ENCODE measurements around the gene ZSCAN5A.
"Not testable (repeated sequence)": the region's sequence is repeated elsewhere in the genome, so short reads cannot be mapped to it uniquely, and the experiment has no call there.

Gene ZSCAN5A, protein sequence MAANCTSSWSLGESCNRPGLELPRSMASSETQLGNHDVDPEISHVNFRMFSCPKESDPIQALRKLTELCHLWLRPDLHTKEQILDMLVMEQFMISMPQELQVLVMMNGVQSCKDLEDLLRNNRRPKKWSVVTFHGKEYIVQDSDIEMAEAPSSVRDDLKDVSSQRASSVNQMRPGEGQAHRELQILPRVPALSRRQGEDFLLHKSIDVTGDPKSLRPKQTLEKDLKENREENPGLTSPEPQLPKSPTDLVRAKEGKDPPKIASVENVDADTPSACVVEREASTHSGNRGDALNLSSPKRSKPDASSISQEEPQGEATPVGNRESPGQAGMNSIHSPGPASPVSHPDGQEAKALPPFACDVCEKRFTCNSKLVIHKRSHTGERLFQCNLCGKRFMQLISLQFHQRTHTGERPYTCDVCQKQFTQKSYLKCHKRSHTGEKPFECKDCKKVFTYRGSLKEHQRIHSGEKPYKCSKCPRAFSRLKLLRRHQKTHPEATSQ

DNA sequence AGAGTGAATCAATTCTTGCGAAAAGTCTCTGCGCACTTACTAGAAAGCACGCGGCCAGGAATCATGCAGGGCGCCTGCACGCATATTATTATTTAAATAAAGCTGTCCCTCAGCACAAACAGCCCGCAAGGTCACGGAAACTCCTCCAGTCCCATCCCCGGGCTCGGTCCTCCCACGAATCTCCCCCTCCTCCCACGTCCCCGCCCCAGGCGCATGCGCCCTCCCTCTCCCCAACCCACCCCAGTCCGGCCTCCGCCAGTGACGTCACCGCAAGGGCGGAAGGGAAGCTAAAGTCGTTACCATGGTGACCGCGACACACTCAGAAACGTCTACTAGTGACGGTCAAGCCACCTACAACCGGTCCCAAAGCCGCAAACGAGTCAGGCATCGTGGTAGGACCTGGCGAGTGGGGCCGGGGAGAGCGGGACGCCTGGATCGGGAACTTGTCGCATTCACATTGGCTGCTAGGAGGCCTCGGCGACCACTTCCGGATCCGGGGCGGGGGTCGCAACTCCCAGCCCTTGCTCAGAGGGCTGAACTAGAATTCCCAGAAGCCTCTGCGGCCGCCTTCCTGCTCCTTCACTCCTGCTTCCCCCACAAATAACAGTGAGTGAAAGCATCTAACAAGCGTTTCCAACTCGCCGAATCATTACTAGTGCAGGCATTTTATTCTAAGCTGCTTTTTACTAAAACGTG, at the start of gene ZSCAN5A:
Gene ZSCAN5A (minus strand): TSS at position 459 of the 696 bp plus-strand sequence. CDS start 89,793 bp downstream, outside the sequence.
- DNase-seq: peak; percentile 90

DNA sequence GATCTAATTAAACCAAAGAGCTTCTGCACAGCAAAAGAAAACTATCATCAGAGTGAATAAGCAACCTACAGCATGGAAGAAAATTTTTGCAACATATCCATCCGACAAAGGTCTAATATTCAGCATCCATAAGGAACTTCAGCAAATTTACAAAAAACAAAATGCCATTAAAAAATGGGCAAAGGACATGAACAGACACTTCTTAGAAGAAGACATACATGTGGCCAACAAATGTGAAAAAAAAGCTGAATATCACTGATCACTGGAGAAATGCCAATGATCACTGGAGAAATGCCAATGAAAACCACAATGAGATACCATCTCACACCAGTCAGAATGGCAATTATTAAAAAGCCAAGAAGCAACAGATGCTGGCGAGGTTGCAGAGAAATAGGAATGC, 46.2 kb upstream of the ZSCAN5A start:
- DNase-seq: no peak

DNA sequence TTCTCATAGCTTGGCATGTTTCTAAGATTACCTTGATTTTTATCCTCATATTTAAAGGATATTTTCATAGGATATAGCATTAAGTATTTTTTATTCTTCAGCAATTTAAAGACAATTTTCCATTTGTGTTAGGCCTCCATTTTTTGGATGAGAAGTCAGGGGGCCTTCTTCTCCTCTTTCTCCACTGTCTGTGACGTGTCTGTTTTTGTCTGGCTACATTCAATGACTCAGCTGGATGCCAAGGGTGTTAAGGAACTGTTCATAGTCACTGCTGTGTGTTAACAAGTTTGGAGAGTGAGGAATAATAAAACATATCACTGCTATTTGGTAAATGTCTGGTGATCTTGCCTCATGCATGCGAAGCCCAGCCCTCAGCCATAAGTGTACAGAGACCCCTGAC, 42.3 kb upstream of the ZSCAN5A start:
- no peak for DNase-seq

DNA sequence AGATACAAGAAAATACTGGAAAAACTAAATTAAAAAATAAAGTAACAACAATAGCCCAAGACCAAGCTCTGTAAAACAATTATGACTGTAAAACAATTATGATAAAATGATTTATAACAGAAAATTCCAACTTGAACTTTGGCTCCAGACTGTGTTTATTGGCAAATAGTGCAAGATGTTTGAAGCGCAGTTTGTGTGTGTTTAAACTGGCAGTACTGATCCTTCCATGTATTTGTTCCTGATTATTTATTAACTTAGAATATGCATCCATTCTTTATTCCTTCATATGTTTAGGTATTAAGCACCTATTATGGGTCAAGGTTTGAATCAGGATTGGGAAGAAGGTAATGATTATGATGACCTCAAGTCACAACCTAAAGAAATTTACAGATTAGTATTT, 40.9 kb upstream of the ZSCAN5A start:
- no peak for DNase-seq

DNA sequence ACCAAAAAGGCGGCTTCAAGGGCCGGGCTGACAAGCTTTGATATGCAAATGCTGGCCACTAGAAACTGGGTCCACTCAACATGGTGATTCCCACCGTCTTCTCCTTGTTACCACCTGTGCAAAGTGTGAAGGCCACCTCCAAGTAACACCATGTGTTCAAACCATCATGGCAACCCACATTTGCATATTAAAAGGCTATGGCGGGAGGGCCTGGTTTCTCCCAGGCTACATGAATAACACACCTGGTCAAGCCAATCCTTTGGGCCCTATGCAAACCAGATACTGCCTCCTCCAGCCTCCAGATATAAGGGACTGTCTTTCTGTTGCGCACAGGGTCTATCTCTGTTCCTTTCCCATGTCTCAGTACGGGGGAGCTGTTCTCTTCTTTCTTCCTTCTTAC, 36.6 kb upstream of the ZSCAN5A start:
- no peak for DNase-seq

DNA sequence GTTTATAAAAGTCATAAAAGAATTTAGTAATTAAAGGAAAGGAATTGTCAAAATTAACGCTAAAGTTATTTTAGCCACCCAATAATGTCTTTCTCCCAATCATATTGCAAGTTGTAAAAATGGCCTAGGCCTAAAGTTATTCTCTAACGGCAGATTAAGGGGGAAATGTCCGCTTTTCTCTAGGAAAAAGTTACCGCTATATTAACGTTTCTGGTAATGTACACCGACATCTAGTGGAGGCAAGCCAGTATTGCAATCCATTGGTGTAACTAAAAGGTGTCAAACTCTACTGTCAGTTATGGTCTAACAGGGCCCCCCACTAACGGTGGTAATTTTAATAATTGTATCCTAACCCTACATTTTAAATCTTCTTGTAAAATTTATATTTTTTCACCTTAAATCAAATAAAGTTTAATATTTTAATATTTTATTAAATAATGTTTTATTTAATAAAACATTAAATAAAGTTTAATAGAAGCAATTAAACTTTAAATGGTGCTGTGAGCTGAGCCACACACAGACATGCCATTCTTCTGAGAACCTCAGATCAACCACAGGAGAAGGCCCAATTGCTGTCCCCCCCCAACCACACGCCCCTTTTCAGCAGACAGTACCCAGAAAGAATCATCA, 35.9 kb upstream of the ZSCAN5A start:
- DNase-seq: peak; percentile 24

DNA sequence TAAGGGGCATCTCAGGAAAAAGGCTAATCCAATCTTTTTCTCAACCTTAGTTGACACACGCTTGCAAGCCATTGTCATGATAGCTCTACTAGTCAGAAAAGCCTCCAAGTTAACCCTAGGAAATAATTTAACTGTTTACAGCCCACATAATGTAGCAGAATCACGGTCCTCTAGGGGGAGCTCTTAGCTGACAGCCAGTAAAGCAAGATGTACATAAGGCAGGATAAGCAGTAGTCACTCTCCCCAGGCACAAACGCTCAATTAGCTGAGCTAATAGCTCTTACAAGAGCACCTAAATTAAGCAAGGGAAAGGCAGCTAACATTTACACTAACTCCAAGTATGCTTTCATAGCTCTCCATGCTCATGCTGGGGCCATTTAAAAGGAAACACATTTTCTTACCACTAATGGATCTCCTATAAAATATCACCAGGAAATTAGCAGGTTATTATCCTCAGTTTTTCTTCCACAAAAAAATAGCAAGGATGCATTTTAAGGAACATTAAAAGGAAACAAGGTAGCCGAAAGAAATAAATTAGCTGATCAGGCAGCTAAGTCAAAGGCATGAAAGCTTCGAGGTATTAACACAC, 33.7 kb upstream of the ZSCAN5A start:
- DNase-seq: no peak

DNA sequence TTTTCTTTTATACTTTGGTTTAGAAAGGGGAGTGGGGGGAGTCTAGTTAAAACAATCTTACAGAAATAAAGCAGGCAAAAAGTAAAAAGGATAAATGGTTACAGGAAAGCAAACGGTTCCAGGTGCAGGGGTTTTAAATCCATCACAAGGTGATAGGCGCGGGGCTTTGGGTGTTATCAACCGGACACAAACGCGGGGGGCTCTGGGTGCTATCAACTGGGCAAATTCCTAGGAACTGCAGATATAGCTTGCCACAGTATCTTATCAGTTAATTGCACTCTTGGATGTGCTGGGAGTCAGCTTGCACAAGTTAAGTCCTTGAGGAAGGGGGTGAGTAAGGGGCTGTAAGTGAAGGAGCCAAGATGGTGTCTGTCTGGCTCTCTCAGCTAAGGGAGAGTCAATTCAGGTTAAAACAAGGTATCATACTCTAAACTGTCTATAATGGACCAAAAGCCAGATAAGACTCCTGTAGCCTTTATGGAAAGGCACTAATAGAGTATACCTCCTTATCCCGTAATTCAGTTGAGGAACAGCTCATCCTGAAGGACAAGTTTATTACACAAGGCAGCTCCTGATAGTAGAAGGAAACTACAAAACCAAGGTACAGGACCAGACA, 32.6 kb upstream of the ZSCAN5A start:
- no peak for DNase-seq

DNA sequence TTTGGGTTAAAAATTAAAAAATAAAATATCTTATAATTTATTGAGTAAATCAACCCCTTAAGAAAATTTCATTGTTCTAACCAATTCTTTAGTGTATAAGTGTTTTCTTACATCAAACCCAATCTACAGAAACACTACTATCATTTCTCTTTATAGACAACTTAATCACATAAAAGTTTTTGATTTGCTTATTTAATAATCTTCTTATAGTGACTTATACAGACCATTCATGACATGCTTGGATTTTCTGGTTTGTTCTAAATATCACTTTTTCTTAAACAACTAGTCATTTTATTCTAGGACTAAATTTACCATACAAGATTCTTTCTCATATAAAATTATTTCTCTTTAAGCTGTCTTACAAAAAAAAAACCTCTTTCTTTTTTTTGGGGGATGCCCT, 27.3 kb upstream of the ZSCAN5A start:
- DNase-seq: no peak

DNA sequence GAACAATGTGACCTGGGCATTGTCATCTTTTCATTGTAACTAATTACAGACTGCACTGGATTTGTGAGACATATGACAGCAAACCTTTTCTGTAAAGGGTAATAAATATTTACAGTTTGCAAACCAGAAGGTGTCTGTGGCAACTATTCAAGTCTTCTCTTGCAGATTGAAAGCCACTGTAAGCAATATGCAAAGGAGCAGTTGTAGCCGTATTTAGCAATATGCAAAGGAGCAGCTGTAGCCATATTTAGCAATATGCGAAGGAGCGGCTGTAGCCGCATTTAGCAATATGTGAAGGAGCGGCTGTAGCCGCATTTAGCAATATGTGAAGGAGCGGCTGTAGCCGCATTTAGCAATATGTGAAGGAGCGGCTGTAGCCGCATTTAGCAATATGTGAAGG, 24.4 kb upstream of the ZSCAN5A start:
- DNase-seq: not testable (repeated sequence)

DNA sequence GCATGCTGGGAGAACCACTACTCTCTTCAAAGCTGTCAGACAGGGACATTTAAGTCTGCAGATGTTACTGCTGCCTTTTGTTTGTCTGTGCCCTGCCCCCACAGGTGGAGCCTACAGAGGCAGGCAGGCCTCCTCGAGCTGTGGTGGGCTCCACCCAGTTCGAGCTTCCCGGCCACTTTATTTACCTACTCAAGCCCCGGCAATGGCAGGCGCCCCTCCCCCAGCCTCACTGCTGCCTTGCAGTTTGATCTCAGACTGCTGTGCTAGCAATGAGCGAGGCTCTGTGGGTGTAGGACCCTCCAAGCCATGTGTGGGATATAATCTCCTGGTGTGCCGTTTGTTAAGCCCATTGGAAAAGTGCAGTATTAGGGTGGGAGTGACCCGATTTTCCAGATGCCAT, 22.4 kb upstream of the ZSCAN5A start:
- not testable (repeated sequence) for DNase-seq

DNA sequence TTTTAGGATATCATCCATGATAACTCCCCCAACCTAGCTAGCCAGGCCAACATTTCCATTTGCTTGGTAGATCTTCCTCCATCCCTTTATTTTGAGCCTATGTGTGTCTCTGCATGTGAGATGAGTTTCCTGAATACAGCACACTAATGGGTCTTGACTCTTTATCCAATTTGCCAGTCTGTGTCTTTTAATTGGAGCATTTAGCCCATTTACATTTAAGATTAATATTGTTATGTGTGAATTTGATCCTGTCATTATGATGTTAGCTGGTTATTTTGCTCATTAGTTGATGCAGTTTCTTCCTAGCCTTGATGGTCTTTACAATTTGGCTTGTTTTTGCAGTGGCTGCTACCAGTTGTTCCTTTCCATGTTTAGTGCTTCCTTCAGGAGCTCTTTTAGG, 20.7 kb upstream of the ZSCAN5A start:
- DNase-seq: not testable (repeated sequence)

DNA sequence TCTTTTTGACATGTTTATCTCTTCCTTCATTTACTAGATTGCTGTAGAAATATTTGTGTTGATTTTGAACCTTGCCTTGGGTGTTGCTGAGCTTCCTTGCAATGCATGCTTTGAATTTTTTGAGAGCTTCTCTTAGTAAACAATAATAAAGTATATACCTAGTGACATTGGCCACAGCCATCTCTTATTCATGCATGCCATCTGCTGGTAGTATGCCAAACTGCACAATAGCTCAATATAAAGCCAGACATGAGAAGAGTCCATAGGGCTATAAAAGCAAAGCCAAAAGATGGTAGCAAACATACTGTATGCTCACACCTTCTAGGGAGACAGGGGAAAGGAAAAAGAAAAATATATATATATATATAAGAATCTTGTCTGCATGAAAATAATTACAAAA, 18.9 kb upstream of the ZSCAN5A start:
- DNase-seq: peak; percentile 31

DNA sequence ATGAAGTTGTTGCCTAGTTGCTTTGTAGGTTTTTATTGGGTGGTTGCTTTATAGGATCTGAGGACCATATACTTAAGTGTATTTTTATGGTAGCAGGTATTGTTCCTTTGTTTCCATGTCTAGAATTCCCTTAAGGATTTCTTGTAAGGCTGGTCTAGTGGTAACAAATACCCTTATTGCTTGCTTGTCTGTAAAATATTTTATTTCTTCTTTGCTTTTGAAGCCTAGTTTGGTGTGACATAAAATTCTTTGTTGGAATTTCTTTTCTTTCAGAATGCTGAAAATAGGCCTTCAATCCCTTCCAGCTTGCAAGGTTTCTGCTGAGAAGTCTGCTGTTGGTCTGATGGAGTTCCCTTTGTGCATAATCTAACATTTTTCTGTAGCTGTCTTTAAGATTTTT, 18.1 kb upstream of the ZSCAN5A start:
- DNase-seq: no peak

DNA sequence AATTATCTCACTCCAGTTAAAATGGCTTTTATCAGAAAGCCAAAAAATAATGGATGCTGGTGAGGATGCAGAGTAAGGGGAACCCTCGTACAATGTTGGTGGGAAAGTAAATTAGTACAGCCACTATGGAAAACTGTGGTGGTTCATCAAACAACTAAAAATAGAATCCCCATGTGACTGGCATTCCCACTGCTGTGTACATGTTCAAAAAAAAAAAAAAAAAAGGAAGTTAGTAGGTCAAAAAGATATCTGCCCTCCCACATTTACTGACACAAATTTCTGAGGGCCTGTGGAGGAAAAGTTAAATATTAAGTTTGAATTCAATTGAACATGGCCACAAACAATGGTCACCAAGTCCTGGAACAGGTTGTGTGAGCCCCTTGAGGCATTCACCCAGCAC, 9.8 kb upstream of the ZSCAN5A start:
- DNase-seq: no peak

DNA sequence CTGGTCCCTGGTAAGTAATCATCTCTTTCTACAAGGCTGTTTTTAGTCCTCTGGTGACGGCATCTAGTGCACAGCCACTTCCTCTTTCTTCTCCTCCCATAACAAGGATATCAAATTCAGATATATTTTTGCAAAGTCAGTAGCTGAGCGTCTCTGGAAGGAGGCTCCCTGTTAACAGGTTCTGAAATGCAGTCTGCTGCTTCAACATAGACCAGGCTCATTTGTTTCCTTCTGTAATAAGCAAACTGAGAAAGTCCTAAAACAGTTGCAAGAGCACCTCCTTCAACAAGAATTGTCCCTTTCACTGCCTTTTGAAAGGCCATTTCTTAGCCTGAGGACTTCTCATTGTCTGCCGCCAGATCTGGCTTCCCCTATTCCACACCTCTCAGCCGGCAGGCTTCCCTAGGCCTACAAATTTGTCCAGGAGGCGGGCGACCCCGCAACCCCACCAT, 7.4 kb upstream of the ZSCAN5A start:
- DNase-seq: no peak

DNA sequence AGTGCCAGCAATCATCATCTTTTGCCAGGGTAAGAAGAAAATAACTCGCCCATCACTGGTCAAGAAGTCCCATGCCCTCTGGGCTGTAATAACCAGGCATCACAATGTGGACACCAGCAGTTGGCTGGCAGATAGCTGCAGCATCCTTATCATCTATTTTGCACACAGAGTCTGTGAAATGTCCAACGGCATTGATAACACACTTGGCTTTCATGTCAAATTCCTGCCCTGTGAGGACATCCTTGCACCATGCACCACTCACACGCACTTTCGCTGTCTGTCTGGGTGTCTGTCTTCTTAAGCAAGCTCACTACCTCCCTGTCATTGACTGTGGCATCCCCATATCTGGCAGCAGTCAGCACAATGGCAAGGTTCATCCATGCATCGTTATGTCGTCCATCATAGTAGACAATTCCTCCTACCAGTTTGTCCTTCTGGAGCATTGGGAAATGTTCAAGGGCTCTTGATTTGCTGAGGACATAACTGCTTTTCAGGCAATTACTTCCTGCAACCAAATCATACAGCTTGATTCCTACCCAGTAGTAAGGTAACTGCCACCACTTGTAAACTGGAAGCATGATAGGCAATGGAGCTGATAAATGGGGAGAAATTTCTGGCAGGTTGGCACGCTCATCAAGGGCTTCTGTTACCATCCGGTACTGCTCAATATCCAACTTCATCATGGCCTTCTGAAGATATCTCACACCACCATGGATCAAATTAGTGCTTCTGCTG, 6.8 kb upstream of the ZSCAN5A start:
- DNase-seq: no peak

DNA sequence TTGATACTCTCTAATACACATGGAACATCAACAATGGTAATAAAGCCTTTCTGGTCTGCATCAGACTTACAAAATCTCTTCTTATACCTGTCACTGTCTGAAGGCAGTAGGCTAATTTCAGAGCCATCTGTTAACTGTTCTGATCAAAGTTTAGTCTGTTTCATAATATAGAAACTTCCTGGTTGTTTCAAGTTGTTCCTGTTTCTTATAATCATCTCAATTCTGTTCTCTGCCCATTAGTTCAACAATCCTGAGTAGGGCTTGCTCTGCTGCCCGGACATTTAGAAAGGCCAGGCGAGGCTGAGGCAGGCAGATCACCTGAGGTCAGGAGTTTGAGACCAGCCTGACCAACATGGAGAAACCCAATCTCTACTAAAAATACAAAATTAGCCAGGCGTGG, 5.4 kb upstream of the ZSCAN5A start:
- DNase-seq: no peak

DNA sequence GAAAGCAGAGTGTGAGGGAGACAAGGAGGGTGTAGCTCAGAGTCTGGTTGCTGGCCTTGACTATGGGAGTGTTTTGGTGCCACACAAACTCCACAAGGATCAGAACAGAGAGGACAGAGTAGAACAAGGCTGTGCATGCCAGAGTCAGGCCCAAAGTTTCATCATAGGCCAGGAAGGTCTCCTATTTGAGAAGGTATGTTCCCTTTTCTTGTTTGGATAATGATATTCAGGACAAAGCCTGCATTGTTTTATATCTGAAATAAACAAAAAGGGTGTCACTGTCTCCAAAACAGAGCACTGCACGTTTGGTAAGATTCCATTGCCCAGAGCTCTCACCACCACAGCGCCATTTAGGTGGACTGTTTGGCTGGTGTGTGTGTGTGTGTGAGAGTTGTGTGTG, 3.1 kb upstream of the ZSCAN5A start:
- DNase-seq: no peak

DNA sequence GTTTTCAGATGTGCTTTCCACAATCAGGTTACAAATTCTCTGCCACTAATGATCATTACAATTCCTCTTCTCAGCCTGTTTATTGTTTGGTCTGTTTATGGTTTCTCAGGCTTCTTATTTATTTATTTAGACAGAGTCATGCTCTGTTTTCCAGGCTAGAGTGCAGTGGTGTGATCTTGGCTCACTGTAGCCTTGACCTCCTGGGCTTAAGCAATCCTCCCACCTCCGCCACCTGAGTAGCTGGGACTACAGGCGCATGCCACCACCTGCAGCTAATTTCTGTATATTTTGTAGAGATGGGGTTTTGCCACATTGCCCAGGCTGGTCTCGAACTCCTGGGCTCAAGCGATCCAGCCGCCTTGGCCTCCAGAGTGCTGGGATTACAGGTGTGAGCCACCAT, 2.1 kb upstream of the ZSCAN5A start:
- no peak for DNase-seq

DNA sequence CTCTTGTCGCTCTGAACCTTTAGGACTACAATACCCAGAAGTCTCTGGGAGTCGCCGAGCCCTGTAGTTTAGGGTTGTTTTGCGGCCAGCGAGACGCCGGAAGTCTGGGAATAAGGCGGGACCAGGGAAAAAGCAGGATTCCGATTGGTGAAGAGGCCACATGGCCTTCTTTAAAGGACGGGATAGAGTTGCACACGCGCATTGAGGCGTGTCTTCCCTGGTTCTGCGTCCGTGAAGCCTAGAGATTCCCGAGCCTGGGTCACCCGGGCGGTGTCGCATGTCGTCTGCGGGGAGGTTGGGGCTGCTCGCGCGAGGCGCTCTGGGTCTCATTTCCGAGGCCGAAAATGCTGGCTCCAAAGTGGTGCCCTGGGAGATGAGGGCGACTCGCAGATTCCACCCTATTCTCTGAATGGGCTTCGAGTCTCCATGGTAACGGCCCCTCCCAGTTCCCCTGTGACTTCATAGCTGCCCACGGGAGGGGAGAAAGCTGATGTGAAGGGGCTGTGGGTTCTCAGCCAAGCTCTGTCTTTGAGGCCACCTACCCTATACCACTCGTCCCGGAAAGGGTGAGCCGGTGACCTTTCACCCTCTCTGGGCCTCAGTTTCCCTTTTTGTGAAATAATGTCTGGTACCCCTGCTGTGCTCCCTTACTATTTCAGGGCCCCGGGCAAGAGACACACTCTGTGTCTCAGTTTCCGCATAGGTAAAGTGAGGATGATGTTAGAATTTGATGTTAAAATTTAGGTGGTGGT, 614 bp upstream of the ZSCAN5A start:
- DNase-seq: peak; percentile 92
